Measurements from ENCODE around the gene ADD1.

Gene ADD1

GRCh38 chr4:2835978-2836377 is 7.7 kb upstream of the ADD1 start:
- no peak for DNase-seq

GRCh38 chr4:2836391-2836859 is 7.2 kb upstream of the ADD1 start:
- no peak for DNase-seq

GRCh38 chr4:2837110-2837903 is 6.3 kb upstream of the ADD1 start:
- no peak for DNase-seq

DNA sequence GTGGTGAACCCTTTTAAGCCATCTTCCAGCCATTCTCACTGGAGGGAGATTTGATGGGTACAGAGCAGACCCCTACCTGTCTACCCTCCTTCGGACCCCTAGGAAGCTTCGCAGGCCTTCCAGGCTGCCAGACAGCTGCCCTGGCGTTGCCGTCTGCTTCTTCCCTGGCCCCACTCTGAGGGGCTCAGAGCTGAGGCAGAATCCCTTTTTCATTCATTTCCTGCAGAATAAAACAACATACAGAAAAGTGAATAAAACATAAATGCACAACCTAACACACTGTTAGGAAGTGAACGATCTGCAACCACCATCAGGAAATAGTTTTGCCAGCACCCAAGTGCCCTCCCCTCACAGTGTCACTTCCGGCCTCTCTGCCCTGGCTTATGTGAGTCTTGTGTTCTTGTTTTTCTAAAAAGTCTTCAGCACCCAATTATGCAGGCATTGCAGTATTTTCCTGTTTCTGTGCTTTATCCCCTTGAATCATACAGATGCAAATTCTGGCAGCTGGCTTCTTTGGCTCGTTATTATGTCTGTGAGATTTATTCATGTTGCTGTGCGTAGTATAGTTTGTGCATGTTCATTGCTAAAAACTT is 5.6 kb upstream of the ADD1 start:
- DNase-seq = no peak

DNA sequence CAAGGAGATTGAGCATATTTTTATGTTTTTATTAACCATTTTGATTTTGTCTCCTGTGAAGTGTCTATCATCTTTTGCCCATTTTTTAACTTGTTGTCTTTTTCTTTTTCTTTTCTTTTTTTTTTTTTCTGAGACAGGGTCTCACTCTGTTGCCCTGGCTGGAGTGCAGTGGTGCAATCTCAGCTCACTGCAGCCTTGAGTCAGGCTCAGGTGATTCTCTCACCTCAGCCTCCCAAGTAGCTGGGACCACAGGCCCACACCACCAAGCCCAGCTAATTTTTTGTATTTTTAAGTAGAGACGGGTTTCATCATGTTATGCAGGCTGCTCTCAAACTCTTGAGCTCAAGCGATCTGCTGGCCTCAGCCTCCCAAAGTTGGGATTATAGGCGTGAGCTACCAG is 4.6 kb upstream of the ADD1 start:
- DNase-seq = no peak

- no peak for DNase-seq
These were observed 869 bp upstream of the ADD1 start for GRCh38 chr4:2842687-2843262.

DNA sequence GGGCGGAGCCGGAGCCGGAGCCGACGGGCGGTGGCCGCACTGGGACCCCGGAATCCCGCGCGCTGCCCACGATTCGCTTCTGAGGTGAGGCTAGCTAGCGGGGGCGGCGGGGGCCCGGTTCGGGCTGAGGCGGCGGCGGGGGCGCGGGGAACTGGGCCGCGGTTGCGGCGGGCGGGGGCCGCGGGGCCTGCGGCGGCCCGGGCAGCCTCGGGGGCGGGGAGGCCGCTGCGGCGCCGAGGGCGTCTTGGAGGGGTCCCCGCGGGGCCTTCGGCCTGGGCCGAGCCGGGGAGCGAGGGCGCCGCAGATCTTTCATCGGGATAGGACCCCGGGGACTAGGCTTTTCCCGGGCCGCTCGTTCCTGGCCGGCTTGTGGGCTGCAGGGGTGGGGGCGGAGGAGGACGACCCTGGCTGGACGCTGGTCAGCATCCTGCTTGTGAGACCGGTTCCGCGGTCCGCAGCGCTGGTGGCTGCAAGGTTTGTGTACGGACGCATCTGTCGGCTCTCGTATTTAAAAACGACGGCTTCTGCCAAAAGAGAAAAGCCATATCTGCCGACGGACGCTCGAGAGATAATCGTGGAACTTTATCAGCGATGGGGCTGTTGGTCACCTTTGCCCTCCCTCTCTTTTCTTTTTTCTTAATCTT is 419 bp downstream of the ADD1 start:
- DNase-seq = peak; percentile 55

DNA sequence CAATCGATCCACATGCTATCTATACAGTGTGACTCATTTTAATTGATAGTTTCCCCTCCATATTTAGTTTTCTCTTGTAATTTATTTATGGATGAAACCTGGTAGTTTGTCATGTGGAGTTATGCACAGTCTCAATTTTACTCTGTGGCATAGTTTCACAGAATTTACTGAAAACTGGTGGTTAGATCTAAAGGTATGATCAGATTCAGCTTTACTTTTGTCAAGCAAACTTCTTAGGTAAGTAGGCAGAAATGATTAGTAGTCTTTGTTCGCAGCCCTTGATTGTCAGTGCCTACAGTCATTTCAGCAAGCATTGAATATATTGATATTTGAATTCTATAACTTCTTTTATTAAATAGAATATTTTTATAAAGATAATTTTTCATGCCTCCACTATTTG is 2.5 kb downstream of the ADD1 start:
- no peak for DNase-seq

GRCh38 chr4:2847302-2847871 is 3.7 kb downstream of the ADD1 start:
- no peak for DNase-seq

- DNase-seq = no peak
These were observed 4.8 kb downstream of the ADD1 start for GRCh38 chr4:2848449-2848848.

DNA sequence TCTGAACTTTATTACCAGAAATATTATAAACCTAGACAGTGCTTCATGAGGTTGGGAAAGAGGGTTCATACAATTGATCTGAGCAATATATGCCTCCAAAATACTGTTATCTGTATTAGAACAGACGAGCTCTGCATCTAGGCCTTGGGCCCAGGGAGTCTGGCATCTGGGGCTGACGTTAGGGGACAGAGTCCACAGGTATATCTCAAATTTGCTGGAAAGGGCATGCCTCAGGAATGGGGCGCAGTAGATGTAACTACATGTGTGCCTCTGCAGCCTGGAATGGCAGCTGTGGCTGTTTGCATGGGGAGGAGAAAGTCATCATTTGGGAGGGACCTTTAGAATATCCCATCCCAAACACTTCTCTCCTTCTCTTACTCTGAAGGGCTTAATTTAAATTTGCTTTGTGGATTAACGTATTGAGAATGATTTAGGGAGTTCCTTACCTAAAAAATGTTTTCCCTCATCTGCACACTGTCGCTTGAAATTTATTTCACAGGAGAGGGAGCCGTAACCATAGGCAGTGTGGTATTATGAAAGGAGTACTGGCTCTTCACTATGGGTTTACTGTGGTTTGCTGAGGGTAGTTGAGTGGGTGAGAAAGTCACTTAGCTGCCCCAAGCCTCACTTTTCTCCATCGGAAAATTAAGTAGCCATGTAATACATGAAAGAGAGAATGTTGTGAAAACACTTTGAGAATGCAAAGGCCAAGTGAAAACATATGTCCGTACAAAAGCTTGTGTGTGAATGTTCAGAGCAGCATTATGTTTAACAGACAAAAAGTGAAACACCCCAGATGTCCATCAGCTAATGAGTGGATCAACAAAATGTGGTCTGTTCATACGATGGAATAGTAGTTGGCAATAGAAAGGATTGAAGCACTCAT is 5.9 kb downstream of the ADD1 start:
- DNase-seq = no peak

DNA sequence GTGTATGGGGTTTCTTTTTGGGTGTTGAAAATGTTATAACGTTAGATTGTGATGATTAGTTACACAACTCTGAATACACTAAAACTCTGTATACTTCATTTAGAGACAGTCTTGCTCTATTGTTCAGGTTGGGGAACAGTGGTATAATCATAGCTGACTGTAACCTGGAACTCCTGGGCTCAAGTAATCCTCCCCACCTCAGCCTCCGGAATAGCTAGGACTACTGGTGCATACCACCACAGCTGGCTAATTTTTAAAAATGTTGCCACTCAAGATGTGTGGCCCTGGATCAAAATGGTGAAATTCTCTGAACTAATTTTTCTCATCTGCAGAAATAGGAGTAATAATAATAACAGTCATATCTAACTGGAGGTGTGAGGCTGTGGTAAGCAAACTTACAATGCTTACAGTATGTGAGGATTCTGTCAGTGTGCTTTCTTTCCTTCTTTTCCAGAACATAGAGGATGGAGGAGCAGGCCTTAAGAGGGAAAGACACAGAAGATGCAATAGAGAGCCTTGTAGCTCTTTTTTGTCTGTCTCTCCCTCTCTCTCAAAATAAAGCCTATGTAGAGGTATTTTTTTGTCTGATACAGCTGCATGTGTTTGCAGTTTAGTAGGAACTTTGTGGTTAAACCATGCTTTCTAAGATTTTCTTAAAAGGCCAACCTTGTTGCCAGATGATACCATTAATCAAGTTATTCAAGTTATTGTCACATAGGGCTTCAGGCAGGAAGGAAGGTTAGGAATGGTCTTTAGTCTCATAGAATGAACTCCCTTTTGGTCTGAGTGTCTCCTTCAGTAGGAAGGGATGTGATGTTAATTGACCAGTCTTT is 7.5 kb downstream of the ADD1 start:
- no peak for DNase-seq

GRCh38 chr4:2852481-2852921 is 8.9 kb downstream of the ADD1 start:
- no peak for DNase-seq

DNA sequence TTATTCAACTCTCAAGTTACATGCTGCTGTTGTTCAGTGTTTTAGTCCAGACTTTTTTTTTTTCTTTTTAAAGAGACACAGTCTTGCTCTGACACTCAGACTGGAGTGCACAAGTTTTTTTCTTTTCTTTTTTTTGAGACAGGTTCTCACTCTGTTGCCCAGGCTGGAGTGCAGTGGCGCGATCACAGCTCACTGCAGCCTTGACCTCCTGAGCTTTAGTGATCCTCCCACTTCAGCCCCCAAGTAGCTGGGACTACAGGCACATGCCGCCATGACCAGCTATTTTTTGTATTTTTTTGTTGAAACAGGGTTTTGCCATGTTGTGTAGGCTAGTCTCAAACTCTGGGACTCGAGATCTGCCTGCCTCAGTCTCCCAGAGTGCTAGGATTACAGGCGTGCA is 11.9 kb downstream of the ADD1 start:
- DNase-seq = no peak

GRCh38 chr4:2856266-2856665 is 12.6 kb downstream of the ADD1 start:
- DNase-seq = no peak

DNA sequence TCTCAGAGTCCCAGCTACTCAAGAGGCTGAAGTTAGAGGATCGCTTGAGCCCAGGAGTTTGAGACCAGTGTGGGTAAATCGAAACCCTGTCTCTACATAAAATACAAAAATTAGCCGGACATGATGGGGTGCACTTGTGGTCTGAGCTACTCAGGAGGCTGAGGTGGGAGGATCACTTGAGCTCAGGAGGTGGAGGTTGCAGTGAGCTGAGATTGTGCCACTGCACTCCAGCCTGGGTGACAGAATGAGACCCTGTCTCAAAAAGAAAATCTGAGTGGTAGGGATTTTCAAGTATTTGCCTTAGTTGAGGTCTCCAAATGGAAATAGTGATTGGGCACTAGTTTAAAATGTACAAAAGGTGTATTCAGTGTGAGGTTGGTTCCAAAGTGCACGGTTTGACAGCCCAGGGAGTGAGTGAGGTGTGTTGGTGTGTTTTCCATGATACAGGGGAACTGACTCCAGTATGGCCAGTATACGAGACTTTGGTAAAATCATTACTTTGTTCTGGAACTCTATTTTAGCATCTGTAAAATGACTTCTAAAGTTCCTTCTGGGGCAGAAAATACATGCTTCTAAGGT is 13.8 kb downstream of the ADD1 start:
- DNase-seq = no peak

- no peak for DNase-seq
These were observed 15.0 kb downstream of the ADD1 start for GRCh38 chr4:2858451-2859217.

- no peak for DNase-seq
These were observed 15.9 kb downstream of the ADD1 start for GRCh38 chr4:2859514-2859913.

DNA sequence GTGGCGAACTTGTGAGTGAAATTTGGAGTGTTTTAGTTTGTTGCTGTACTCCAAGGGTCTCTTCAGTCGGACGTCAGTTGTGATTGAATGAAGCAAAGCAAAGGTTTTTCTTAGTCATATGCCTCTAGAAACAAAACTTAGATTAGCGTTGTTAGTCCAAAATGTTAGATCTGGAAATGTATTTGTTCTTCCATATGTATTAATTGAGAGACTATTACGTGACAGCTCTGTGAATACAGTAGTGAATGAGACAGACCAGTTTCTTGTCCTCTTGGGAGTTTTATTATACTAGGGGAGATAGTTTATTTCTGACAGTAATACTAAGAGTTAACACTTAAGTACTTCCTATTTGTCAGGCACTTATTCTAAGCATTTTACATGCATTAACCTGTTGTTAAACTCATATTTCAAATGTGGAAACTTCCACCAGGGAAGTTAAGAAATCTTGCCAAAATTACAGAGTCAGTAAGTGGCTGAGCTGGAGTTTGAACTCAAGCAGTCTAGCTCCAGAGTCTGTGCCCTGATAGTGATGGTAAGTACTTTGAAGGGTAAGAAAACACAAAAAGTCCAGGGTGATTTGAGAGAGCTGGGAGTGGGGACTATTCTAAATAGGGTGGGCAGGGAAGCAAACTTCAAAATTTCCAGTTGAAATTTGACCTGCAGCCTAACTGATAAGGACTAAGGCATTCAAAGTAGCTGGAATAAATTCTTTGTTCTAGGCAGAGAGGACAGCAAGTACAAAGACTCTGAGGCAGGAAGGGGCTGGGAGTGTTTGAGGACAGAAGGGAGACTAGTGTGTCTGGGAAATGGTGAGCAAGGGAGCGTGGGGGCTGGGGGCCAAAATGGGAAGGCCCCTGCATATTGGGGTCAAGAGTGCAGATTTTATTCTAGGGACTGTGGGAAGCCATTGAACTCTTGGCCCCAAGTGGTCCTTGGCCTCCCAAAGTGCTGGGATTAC is 17.0 kb downstream of the ADD1 start:
- no peak for DNase-seq

Data from NCI-H146 (cell line).